HG02870 (cell line): ENCODE measurements around the gene LAMA2.

Source experiments
- ATAC-seq: cut with Tn5 transposase; IDR thresholded peaks from one replicate; pipeline ENCODE4 v1.9.1; 2021; ENCODE audit warnings: mild to moderate bottlenecking, moderate library complexity; ENCODE audit not compliant: unreplicated experiment

LAMA2 gene

DNA sequence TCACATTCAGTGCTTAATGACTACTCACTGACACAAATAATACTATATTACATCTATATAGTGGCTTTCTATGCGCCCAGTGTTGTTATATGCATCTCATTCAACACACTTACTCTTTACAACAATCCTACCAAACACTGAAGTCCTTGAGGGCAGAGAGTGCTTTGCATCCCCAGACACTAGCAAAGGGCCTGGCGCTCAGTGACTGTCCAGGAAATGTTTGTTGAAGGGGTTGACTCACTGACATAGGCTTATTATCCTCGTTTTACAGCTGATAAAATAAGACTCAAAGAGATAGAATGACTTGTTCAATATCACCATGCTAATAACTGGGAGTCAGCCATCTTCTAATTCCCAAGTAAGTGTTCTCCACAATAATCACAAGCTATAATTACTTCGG is 663.8 kb downstream of the LAMA2 start:
- no peak for ATAC-seq

DNA sequence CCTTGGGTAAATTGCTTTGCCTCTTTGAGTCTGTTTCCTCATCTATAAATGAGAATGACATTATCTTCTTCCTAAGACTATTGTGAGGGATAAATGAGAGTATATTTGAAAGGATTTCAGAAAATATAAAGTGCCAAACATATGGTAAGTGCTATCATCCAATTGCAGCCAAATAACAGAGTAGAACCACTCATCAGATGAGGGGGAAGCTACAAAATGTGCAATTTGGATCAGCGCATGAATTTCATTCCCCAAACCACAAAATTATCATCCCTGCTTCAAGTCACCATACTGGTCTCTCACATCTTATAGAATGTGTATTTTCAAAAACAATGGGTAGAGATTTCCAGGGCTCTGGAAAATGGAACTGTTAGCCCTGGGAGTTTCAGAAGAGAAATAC is 668.5 kb downstream of the LAMA2 start:
- no peak for ATAC-seq

- no peak for ATAC-seq
Measured at GRCh38 chr6:129552413-129552812, 669.5 kb downstream of the LAMA2 start.

- no peak for ATAC-seq
Measured at GRCh38 chr6:129555206-129555832, 672.4 kb downstream of the LAMA2 start.

DNA sequence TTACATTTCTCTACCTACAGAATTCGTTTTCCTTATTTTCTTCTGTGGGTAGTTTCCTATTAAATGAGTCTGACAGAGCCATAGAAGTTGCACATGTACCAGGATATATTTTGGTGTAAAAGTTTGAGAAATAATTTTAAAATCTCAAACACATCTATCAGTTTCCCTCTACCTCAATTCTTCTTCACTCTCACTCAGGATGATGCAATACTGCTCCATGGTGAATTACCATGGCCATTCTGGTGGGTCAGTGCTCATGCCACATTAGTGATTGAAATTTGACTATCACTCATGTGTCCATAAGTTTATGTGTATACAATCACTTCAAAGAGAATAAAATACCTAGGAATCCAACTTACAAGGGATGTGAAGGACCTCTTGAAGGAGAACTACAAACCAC is 675.3 kb downstream of the LAMA2 start:
- ATAC-seq, result no peak

DNA sequence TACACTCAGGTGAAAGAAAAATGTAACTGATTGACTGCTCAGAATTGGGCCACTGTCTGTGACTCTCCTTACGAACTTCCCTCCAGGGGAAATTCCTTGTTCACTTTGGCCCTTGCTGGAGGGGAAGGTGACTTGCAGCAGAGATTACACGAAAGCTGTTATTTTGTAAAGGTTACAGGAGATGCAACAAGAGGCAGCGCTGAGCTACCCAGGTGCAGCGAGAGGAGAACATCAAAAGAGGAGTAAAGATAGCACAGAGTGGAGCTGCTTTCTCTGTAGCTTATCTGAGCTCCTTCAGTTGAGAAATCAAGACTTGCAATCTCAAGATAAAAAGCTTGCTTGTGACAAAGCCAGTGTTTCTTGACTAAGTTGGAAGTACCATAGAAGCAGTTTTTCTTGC is 682.4 kb downstream of the LAMA2 start:
- ATAC-seq, result no peak

DNA sequence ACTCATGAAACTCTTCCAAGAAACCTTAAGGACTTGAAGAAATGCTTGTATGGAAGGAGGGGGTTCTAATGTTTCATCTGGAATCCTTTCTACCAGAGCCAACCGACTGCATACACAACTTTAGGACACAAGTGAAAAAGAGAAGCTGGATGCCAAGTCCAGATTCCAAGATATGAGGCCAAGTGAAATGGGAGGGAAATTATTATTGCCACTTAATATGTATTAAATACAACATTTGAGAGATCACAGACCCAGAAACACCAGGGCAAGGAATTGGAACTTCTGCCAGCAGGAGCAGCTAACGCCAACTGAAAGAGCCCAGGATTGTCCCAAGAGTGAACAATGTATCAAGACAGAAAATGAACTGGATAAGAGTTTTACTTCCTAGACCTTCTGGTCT is 682.9 kb downstream of the LAMA2 start:
- ATAC-seq, result no peak
